GM23338 (cell line): ENCODE results near the gene ANKRD55. TPM values are rescaled to one million over a fixed set of nuclear protein-coding genes. Genes with fewer than 3 reads are reported as not detected.

Experiments used
- CREB1 ChIP-seq: fragments of 250-450 bp; sonication (Bioruptor Pico); IDR thresholded peaks from 2 replicates; pipeline ENCODE4 v1.5.0; 2020; ENCODE audit warnings: low read depth, mild to moderate bottlenecking, moderate library complexity
- CTCF ChIP-seq, 2 experiments: fragments of 200-600 bp in 1 of 2; sonication (generic) in 1 of 2; conservative IDR thresholded peaks; 2 replicates each; pipeline versions ENCODE4 v1.5.1 to v1.6.1; 2016 to 2017; ENCODE audit warnings: antibody characterized with exemption in 2 of 2, low read depth in 2 of 2, mild to moderate bottlenecking in 2 of 2, moderate library complexity in 1 of 2
- EZH2 ChIP-seq: fragments of 200-600 bp; sonication (generic); IDR thresholded peaks from one replicate; pipeline ENCODE4 v1.8.0; 2017; ENCODE audit warnings: antibody characterized with exemption, mild to moderate bottlenecking, low read depth; ENCODE audit not compliant: unreplicated experiment
- POLR2AphosphoS5 ChIP-seq: IDR thresholded peaks from 2 replicates; pipeline ENCODE4 v1.6.1; 2016; ENCODE audit warnings: antibody characterized with exemption, low read depth
- REST ChIP-seq: IDR thresholded peaks from one replicate; pipeline ENCODE4 v1.6.1; 2018; ENCODE audit warnings: antibody characterized with exemption; ENCODE audit not compliant: unreplicated experiment
- STAT1 ChIP-seq: IDR thresholded peaks from one replicate; pipeline ENCODE4 v1.6.1; 2016; ENCODE audit warnings: antibody characterized with exemption; ENCODE audit not compliant: unreplicated experiment
- ZNF462 ChIP-seq: fragments of 250-450 bp; sonication (Bioruptor Pico); IDR thresholded peaks from 2 replicates; pipeline ENCODE4 v1.5.0; 2020; ENCODE audit warnings: mild to moderate bottlenecking, moderate library complexity
- polyA plus RNA-seq: library from polyadenylated mRNA; unstranded; fragments of >200 nt; fragmentation: Nextera tagmentation; extraction: Ambion mirVana; gene quantifications from 2 replicates; pipeline ENCODE4 v1.2.1, GENCODE V29; 2016
- total RNA-seq: library from RNA; depleted of rRNA; stranded (reverse); fragments of >200 nt; shearing (Covaris generic); gene quantifications from 2 replicates; pipeline ENCODE4 v1.2.3, GENCODE V29; 2014

The ANKRD55 gene
- total and polyA plus RNA-seq, 2 experiments from 2014 or later = not detected

- TF ChIP-seq ZNF462 (CRISPR knock-in tag) = no peak
- TF ChIP-seq EZH2 = no peak
- no peak for TF ChIP-seq REST
- no peak for TF ChIP-seq CTCF (conservative IDR thresholded peaks at IDR 0.05; ENCODE audit: low read depth in 2 of 2)
- TF ChIP-seq STAT1 = no peak
- TF ChIP-seq CREB1 (CRISPR knock-in tag) = no peak
- TF ChIP-seq POLR2AphosphoS5 = no peak
These were observed 13.6 kb upstream of the ANKRD55 start (continued) for GRCh38 chr5:56246769-56247168.
